Motor neuron (in vitro differentiated cells): Measurements from ENCODE around the gene NAT16. TPM values are rescaled to one million over a fixed set of nuclear protein-coding genes. Genes with fewer than 3 reads are reported as not detected.

Source experiments
- ATAC-seq, 8 experiments: fragments of 200-7000 bp; cut with Tn5 transposase; replicated peaks in 6 of 8; 2 replicates each; pipeline ENCODE4 v1.8.0; 2021; ENCODE audit warnings: mild to moderate bottlenecking in 8 of 8, moderate library complexity in 8 of 8
- H3K27ac ChIP-seq, 2 donors: fragments of 250-450 bp; sonication (Bioruptor Pico); 2 replicates each; pipeline ENCODE4 v1.9.0; 2021; ENCODE audit warnings: antibody characterized with exemption in 2 of 2, mild to moderate bottlenecking in 2 of 2, moderate library complexity in 1 of 2
- H3K4me1 ChIP-seq, 2 donors: fragments of 250-450 bp; sonication (Bioruptor Pico); replicated peaks in 1 of 2; 2 replicates each; pipeline ENCODE4 v1.6.1; 2021; ENCODE audit warnings: antibody characterized with exemption in 2 of 2, mild to moderate bottlenecking in 2 of 2, moderate library complexity in 1 of 2
- H3K4me3 ChIP-seq, 5 donors: fragments of 250-450 bp; sonication (Bioruptor Pico); 2 replicates each; pipeline ENCODE4 v1.9.0; 2021; ENCODE audit warnings: antibody characterized with exemption in 5 of 5, mild to moderate bottlenecking in 5 of 5, moderate library complexity in 4 of 5
- WGBS, 10 experiments: fragments of 450-650 bp; shearing (Covaris generic); methylation state at CpG; one replicate each; pipeline ENCODE4 v1.0.0; 2022; 5-methylcytosine and 5-hydroxymethylcytosine counted together
- in situ Hi-C, 9 experiments: fragments of 400-800 bp; cut with MboI; loops; one replicate each; pipeline ENCODE4 v1.15.0; 2021; ENCODE audit warnings: low sequenced_read_pairs in 9 of 9, low pct_unique_long_range_greater_than_20kb in 2 of 9; ENCODE audit not compliant: unreplicated experiment in 9 of 9
- total RNA-seq, 8 experiments: library from RNA; unstranded; fragments of 300-600 nt; gene quantifications; 2 replicates each; pipeline versions ENCODE4 v1.2.3 to v1.2.4, GENCODE V29; 2022

The NAT16 gene
- total RNA-seq, 8 experiments from 2014 or later: 0.59 to 4.4 (median 1.6) TPM; not detected in 1

GRCh38 chr7:101166909-101167644 lies 13.0 kb downstream of the NAT16 start:
- 0% methylated on average over 1 to 3 of the region's 19 CpGs; no CpG with 5 or more reads in 6 of the 10 experiments for WGBS, 10 experiments
- peak in 5 of 8 experiments; percentile 6 to 24 (median 16) for ATAC-seq
- Histone ChIP-seq H3K27ac (peak overlapping the region; percentile 71 to 72), H3K4me3 (peak overlapping the region; percentile 22 to 85 (median 47)), H3K4me1 (peaks cover 37 to 42% of the 10 kb centered on the region in 2 donors)
- in situ Hi-C loops: no loop called here

- no peak for ATAC-seq
- peak overlapping the region; percentile 22 to 85 (median 47) for H3K4me3 ChIP-seq
- peak overlapping the region; percentile 71 to 72 for H3K27ac ChIP-seq
- in situ Hi-C loops: no loop called here
- peaks cover 34 to 39% of the 10 kb centered on the region in 2 donors for H3K4me1 ChIP-seq
- no CpG with 5 or more reads among the region's 11 CpGs for WGBS, 10 experiments
Measured at GRCh38 chr7:101166648-101166908, 13.5 kb downstream of the NAT16 start.

DNA sequence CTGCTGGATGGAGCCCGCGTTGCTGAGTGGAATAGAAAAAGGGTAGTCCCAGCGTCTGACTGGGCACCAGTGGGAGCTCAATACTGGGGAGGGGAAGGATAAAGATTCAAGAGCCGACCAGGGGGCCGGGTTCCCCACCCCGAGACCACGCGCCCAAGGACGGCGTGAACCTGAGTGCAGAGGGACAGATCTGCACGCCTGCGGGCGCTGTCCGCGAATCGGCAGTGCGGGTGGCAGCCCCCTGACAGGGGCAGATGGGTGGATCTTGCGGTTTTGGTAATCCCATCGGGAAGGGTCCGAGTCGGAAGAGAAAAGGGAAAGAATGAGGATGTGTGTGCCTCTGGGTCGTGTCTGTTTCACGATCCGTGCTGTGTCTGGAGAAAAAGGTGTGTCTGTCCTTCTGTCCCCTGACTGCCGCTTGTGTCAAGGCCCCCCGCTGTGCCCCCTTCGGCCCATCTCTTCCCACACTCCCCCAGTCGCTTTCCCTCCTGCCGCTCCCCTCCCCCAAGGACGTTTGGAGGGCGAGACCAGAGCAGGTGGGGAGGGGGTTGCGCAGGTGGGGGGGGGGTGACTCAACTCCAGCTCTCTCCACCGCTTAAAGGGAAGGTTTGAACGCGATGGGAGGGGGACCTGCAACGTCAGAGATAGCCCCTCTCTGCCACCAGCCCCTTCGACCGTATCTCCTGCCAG lies 14.0 kb downstream of the NAT16 start:
- peaks cover 34 to 37% of the 10 kb centered on the region in 2 donors for H3K4me1 ChIP-seq
- peak overlapping the region; percentile 22 to 85 (median 47) for H3K4me3 ChIP-seq
- peak overlapping the region in 1 of 2 donors; percentile 69 for H3K27ac ChIP-seq
- 0% methylated on average over 2 of the region's 38 CpGs; no CpG with 5 or more reads in 9 of the 10 experiments for WGBS, 10 experiments
- peak in 5 of 8 experiments; percentile 1 to 27 (median 5) for ATAC-seq
- in situ Hi-C loops: no loop called here

GRCh38 chr7:101165075-101165957 lies 14.8 kb downstream of the NAT16 start, which contains the start of gene VGF:
Gene VGF (minus strand): TSS chr7:101165569. CDS start chr7:101164843, 726 bp downstream.
- WGBS, 10 experiments: 0 to 27% (median 3%) methylated on average over 2 to 21 of the region's 74 CpGs; no CpG with 5 or more reads in 5 of the 10 experiments
- peaks cover 34 to 37% of the 10 kb centered on the region in 2 donors for H3K4me1 ChIP-seq
- peak; percentile 46 to 77 (median 56) for ATAC-seq
- in situ Hi-C loops: no loop called here
- H3K27ac ChIP-seq: peak within 1 kb of the TSS; percentile 5 to 94
- peak within 1 kb of the TSS; percentile 41 to 85 (median 47) for H3K4me3 ChIP-seq

GRCh38 chr7:101164071-101164840 lies 15.8 kb downstream of the NAT16 start:
- peaks cover 25 to 29% of the 10 kb centered on the region in 2 donors for H3K4me1 ChIP-seq
- peak overlapping the region; percentile 41 to 85 (median 47) for H3K4me3 ChIP-seq
- in situ Hi-C loops: no loop called here
- peak overlapping the region; percentile 91 to 94 for H3K27ac ChIP-seq
- 0 to 40% (median 0%) methylated on average over 1 to 22 of the region's 75 CpGs; no CpG with 5 or more reads in 4 of the 10 experiments for WGBS, 10 experiments
- ATAC-seq: peak in 3 of 8 experiments; percentile 13 to 30 (median 23)

- H3K27ac ChIP-seq: peak overlapping the region; percentile 91 to 94
- WGBS, 10 experiments: no CpG with 5 or more reads among the region's 92 CpGs
- H3K4me3 ChIP-seq: peak overlapping the region; percentile 41 to 85 (median 47)
- ATAC-seq: peak; percentile 3 to 29 (median 17)
- in situ Hi-C loops: no loop called here
- peaks cover 21 to 23% of the 10 kb centered on the region in 2 donors for H3K4me1 ChIP-seq
Measured at GRCh38 chr7:101163279-101164070, 16.6 kb downstream of the NAT16 start.

- ATAC-seq: peak; percentile 14 to 69 (median 34)
- WGBS, 10 experiments: 0 to 50% (median 4%) methylated on average over 1 to 7 of the region's 74 CpGs; no CpG with 5 or more reads in 4 of the 10 experiments
- Histone ChIP-seq H3K27ac (peak overlapping the region; percentile 91 to 94), H3K4me3 (peak overlapping the region; percentile 41 to 85 (median 47)), H3K4me1 (peaks cover 17 to 21% of the 10 kb centered on the region in 2 donors)
- in situ Hi-C loops: no loop called here
Measured at GRCh38 chr7:101162551-101163278, 17.4 kb downstream of the NAT16 start.

GRCh38 chr7:101161692-101162471 lies 18.2 kb downstream of the NAT16 start:
- in situ Hi-C loops: no loop called here
- H3K4me3 ChIP-seq: peak overlapping the region in 4 of 5 donors; percentile 41 to 85 (median 52)
- 23 to 100% (median 43%) methylated on average over 3 to 10 of the region's 17 CpGs; no CpG with 5 or more reads in 4 of the 10 experiments for WGBS, 10 experiments
- H3K4me1 ChIP-seq: peaks cover 10 to 14% of the 10 kb centered on the region in 2 donors
- H3K27ac ChIP-seq: peak overlapping the region in 1 of 2 donors; percentile 91
- no peak for ATAC-seq

DNA sequence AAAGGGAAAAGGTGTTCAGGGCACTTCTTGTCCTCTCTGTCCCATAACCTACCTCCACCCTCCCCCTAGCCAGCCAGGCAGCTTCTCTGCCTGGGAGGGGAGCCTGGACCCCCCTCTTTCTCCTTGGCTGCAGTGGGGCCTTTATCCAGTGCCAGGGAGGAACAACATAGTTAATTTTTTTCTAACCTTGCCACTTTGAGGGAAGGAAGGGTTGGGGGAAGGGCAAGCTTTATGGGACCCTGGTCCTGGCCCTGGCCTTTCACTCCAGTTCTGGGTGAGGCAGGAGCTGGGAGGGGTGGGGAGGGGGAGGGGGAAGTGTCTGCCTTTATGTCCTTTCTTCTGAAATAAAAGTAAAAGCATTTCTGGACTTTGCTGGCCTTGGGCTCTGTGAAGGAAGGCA lies 19.2 kb downstream of the NAT16 start:
- ATAC-seq: no peak
- in situ Hi-C loops: no loop called here
- H3K4me3 ChIP-seq: peak overlapping the region in 1 of 5 donors; percentile 58
- peaks cover 8% of the 10 kb centered on the region in 2 donors for H3K4me1 ChIP-seq
- H3K27ac ChIP-seq: no peak overlapping the region
